PC-3 (cell line): ENCODE data around the gene ANTXR1. TPM values are rescaled to one million over a fixed set of nuclear protein-coding genes. Genes with fewer than 3 reads are reported as not detected.
A peak's percentile ranks its signal among the peaks of the same experiment; 100 is the strongest.

Source experiments
- ATAC-seq: fragments of 200-7000 bp; cut with Tn5 transposase; 2 replicates; pipeline ENCODE4 v1.9.1; 2020; ENCODE audit warnings: mild to moderate bottlenecking, moderate library complexity
- BruUV-seq: library from RNA; stranded (reverse); fragments of 400-500 nt; replicated peaks from 2 replicates; lab custom pipeline; 2021; lab: Mats Ljungman, UMichigan
- CTCF ChIA-PET: fragments of 300-600 bp; sonication (Branson Sonifier 250); formaldehyde crosslinking; loops from one replicate; lab custom pipeline; 2022; ENCODE audit warnings: antibody characterized with exemption; lab: Charles Lee
- POLR2A ChIA-PET: fragments of 300-600 bp; sonication (Branson Sonifier 250); formaldehyde crosslinking; loops from one replicate; lab custom pipeline; 2022; ENCODE audit warnings: antibody characterized with exemption; ENCODE audit not compliant: unreplicated experiment; lab: Charles Lee
- DNase-seq: peaks from one replicate; pipeline ENCODE4 v3.0.0-alpha.2; 2015
- H2AFZ ChIP-seq: fragments of 300-600 bp; sonication (generic); 2 replicates; pipeline ENCODE4 v1.6.0; 2016; ENCODE audit warnings: antibody characterized with exemption, low read length
- H3F3A ChIP-seq: fragments of 300-600 bp; sonication (generic); one replicate; pipeline ENCODE4 v1.6.0; 2017; ENCODE audit warnings: antibody characterized with exemption, low read length, control low read depth, mild to moderate bottlenecking; ENCODE audit not compliant: unreplicated experiment
- H3K27ac ChIP-seq: fragments of 300-600 bp; sonication (generic); 2 replicates; pipeline ENCODE4 v1.5.1; 2016; ENCODE audit warnings: mild to moderate bottlenecking, low read length
- H3K27me3 ChIP-seq: fragments of 300-600 bp; sonication (generic); 2 replicates; pipeline ENCODE4 v1.6.1; 2016; ENCODE audit warnings: low read length, mixed read lengths
- H3K36me3 ChIP-seq: fragments of 300-600 bp; sonication (generic); 2 replicates; pipeline ENCODE4 v1.6.1; 2016; ENCODE audit warnings: low read depth, mixed run types, low read length, mixed read lengths
- H3K4me1 ChIP-seq: fragments of 300-600 bp; sonication (generic); 2 replicates; pipeline ENCODE4 v1.5.1; 2016; ENCODE audit warnings: low read length; ENCODE audit not compliant: insufficient read depth
- H3K4me2 ChIP-seq: fragments of 300-600 bp; sonication (generic); 2 replicates; pipeline ENCODE4 v1.6.0; 2016; ENCODE audit warnings: low read length
- H3K4me3 ChIP-seq: fragments of 300-600 bp; sonication (generic); 2 replicates; pipeline ENCODE4 v1.5.1; 2016; ENCODE audit warnings: mild to moderate bottlenecking, low read length, mixed read lengths
- H3K79me2 ChIP-seq: fragments of 300-600 bp; sonication (generic); 2 replicates; pipeline ENCODE4 v1.6.1; 2017; ENCODE audit warnings: low read length, mixed read lengths
- H3K9ac ChIP-seq: fragments of 300-600 bp; sonication (generic); 2 replicates; pipeline ENCODE4 v1.6.0; 2016; ENCODE audit warnings: mild to moderate bottlenecking, low read length
- H3K9me2 ChIP-seq: fragments of 300-600 bp; sonication (generic); replicated peaks from 2 replicates; pipeline ENCODE4 v1.6.1; 2016; ENCODE audit warnings: mixed run types, low read length, mixed read lengths
- H3K9me3 ChIP-seq: fragments of 300-600 bp; sonication (generic); 2 replicates; pipeline ENCODE4 v1.6.1; 2016; ENCODE audit warnings: low read length, mixed read lengths
- H4K20me1 ChIP-seq: fragments of 300-600 bp; sonication (generic); 2 replicates; pipeline ENCODE4 v1.6.1; 2016; ENCODE audit warnings: low read length, mixed read lengths
- CTCF ChIP-seq: fragments of 300-600 bp; sonication (generic); conservative IDR thresholded peaks from 2 replicates; pipeline ENCODE4 v1.5.1; 2017; ENCODE audit warnings: antibody characterized with exemption, low read depth, mild to moderate bottlenecking, low read length
- EZH2 ChIP-seq: fragments of 300-600 bp; sonication (generic); IDR thresholded peaks from one replicate; pipeline ENCODE4 v1.6.1; 2017; ENCODE audit warnings: antibody characterized with exemption, mild to moderate bottlenecking, low read length; ENCODE audit not compliant: unreplicated experiment
- EZH2phosphoT487 ChIP-seq: fragments of 300-600 bp; sonication (generic); IDR thresholded peaks from 2 replicates; pipeline ENCODE4 v1.6.1; 2018; ENCODE audit warnings: mild to moderate bottlenecking, antibody characterized with exemption, low read length, borderline replicate concordance
- intact Hi-C: fragments of 100-400 bp; cut with micrococcal nuclease; formaldehyde crosslinking; loops from 2 replicates; pipeline ENCODE4 v1.9.0; 2023
- total RNA-seq: library from RNA; depleted of rRNA; stranded (reverse); fragments of >200 nt; gene quantifications from 2 replicates; pipeline ENCODE4 v1.2.3, GENCODE V29; 2014

ANTXR1 gene
- total RNA-seq, 1 experiment from 2014 or later, result 31.2 TPM

- no peaks in the 10 kb centered on the region for H3K36me3 ChIP-seq
- no peak for DNase-seq
- H3F3A ChIP-seq, result no peaks in the 10 kb centered on the region
- H4K20me1 ChIP-seq, result no peaks in the 10 kb centered on the region
- ChIA-PET CTCF (no interaction called here), POLR2A (no interaction called here)
- no peak overlapping the region for H2AFZ ChIP-seq
- H3K79me2 ChIP-seq, result no peaks in the 10 kb centered on the region
- intact Hi-C loops, result loop anchor here (10.0 kb wide), 1 partner anchor 145 kb away; the partner anchor contains the start of gene ANTXR1
- no peak overlapping the region for H3K4me2 ChIP-seq
- no TSS peak for BruUV-seq
- no peak for ATAC-seq
- TF ChIP-seq EZH2 (no peak), CTCF (no peak), EZH2phosphoT487 (no peak)
- H3K4me3 ChIP-seq, result no peak overlapping the region
- no peaks in the 10 kb centered on the region for H3K9me2 ChIP-seq
- H3K27me3 ChIP-seq, result no peaks in the 10 kb centered on the region
- H3K9me3 ChIP-seq, result no peaks in the 10 kb centered on the region
- peaks cover 18% of the 10 kb centered on the region for H3K4me1 ChIP-seq
- H3K27ac ChIP-seq, result no peak overlapping the region
- no peak overlapping the region for H3K9ac ChIP-seq
These were observed 147.0 kb downstream of the ANTXR1 start for GRCh38 chr2:69159986-69160385.

- no TSS peak for BruUV-seq
- H3K4me3 ChIP-seq, result no peak overlapping the region
- no peak for ATAC-seq
- intact Hi-C loops, result loop anchor here (2.0 to 10.0 kb wide), 2 partner anchors 23 to 147 kb away; partner anchors contain the start of gene ANTXR1
- POLR2A ChIA-PET, result no interaction called here
- no peak overlapping the region for H2AFZ ChIP-seq
- peaks cover 18% of the 10 kb centered on the region for H3K4me1 ChIP-seq
- no peaks in the 10 kb centered on the region for H4K20me1 ChIP-seq
- no peaks in the 10 kb centered on the region for H3F3A ChIP-seq
- DNase-seq, result no peak
- H3K4me2 ChIP-seq, result no peak overlapping the region
- no peaks in the 10 kb centered on the region for H3K9me3 ChIP-seq
- H3K9ac ChIP-seq, result no peak overlapping the region
- no peak overlapping the region for H3K27ac ChIP-seq
- H3K9me2 ChIP-seq, result no peaks in the 10 kb centered on the region
- no peaks in the 10 kb centered on the region for H3K27me3 ChIP-seq
- no peaks in the 10 kb centered on the region for H3K79me2 ChIP-seq
- no peaks in the 10 kb centered on the region for H3K36me3 ChIP-seq
- TF ChIP-seq EZH2 (no peak), CTCF (no peak), EZH2phosphoT487 (no peak)
- CTCF ChIA-PET, result no interaction called here
These were observed 149.1 kb downstream of the ANTXR1 start for GRCh38 chr2:69162057-69162456.

- no TSS peak for BruUV-seq
- no peaks in the 10 kb centered on the region for H3K79me2 ChIP-seq
- no peaks in the 10 kb centered on the region for H4K20me1 ChIP-seq
- H3K27ac ChIP-seq, result no peak overlapping the region
- no peaks in the 10 kb centered on the region for H3K9me3 ChIP-seq
- H3K4me1 ChIP-seq, result peaks cover 18% of the 10 kb centered on the region
- H3K36me3 ChIP-seq, result no peaks in the 10 kb centered on the region
- H3K9ac ChIP-seq, result no peak overlapping the region
- H3K9me2 ChIP-seq, result no peaks in the 10 kb centered on the region
- H3K27me3 ChIP-seq, result no peaks in the 10 kb centered on the region
- no peak overlapping the region for H2AFZ ChIP-seq
- intact Hi-C loops, result loop anchor here (2.0 to 10.0 kb wide), 2 partner anchors 24 to 148 kb away; partner anchors contain the start of gene ANTXR1
- CTCF ChIA-PET, result no interaction called here
- H3K4me2 ChIP-seq, result peak overlapping the region; percentile 50
- POLR2A ChIA-PET, result interaction anchor here (0.6 kb wide), 1 partner anchor 670 kb away, joined by 6 read pairs; no protein-coding TSS in a partner anchor
- DNase-seq, result peak; percentile 81
- no peak overlapping the region for H3K4me3 ChIP-seq
- no peak for TF ChIP-seq EZH2phosphoT487
- no peak for TF ChIP-seq CTCF
- no peak for TF ChIP-seq EZH2
- H3F3A ChIP-seq, result no peaks in the 10 kb centered on the region
- peak; percentile 89 for ATAC-seq
These were observed 150.1 kb downstream of the ANTXR1 start for GRCh38 chr2:69163109-69163508.
